Calu3 (cell line): ENCODE measurements around the gene C12orf75. TPM values are rescaled to one million over a fixed set of nuclear protein-coding genes. Genes with fewer than 3 reads are reported as not detected.
"Not testable (repeated sequence)": the region's sequence is repeated elsewhere in the genome, so short reads cannot be mapped to it uniquely, and the experiment has no call there.

Source experiments
- BruUV-seq: library from RNA; stranded (reverse); fragments of 400-500 nt; replicated peaks from 2 replicates; lab custom pipeline; 2021; lab: Mats Ljungman, UMichigan
- CTCF ChIA-PET: fragments of 300-600 bp; sonication (Branson Sonifier 250); formaldehyde crosslinking; loops from one replicate; lab custom pipeline; 2022; ENCODE audit warnings: antibody characterized with exemption; lab: Charles Lee
- DNase-seq: peaks from one replicate; pipeline ENCODE4 v3.0.0; 2022
- H3K27ac Mint-ChIP-seq: one replicate; pipeline ENCODE4 v1.8.0; 2022; ENCODE audit warnings: mixed read lengths; ENCODE audit not compliant: unreplicated experiment
- H3K27me3 Mint-ChIP-seq: one replicate; pipeline ENCODE4 v1.8.0; 2022; ENCODE audit warnings: mixed read lengths; ENCODE audit not compliant: unreplicated experiment
- H3K36me3 Mint-ChIP-seq: one replicate; pipeline ENCODE4 v1.8.0; 2022; ENCODE audit warnings: mild to moderate bottlenecking, moderate library complexity, mixed read lengths; ENCODE audit not compliant: insufficient read depth, unreplicated experiment
- H3K4me1 Mint-ChIP-seq: one replicate; pipeline ENCODE4 v1.8.0; 2022; ENCODE audit warnings: mild to moderate bottlenecking, low read depth, mixed read lengths; ENCODE audit not compliant: unreplicated experiment
- H3K4me3 Mint-ChIP-seq: one replicate; pipeline ENCODE4 v1.8.0; 2022; ENCODE audit warnings: mild to moderate bottlenecking, low read depth, moderate library complexity, mixed read lengths; ENCODE audit not compliant: unreplicated experiment
- H3K9me3 Mint-ChIP-seq: one replicate; pipeline ENCODE4 v1.8.0; 2022; ENCODE audit warnings: low read depth, mixed read lengths; ENCODE audit not compliant: unreplicated experiment
- intact Hi-C: fragments of 100-400 bp; cut with micrococcal nuclease; formaldehyde crosslinking; loops from one replicate; pipeline ENCODE4 v1.10.0; 2022; ENCODE audit not compliant: unreplicated experiment
- total RNA-seq: library from RNA; stranded (reverse); gene quantifications from 2 replicates; pipeline ENCODE4 v1.2.3, GENCODE V29; 2022
- TF ChIP-seq, protein P1 (sequence below): fragments of 200-600 bp; IDR thresholded peaks from one replicate; pipeline ENCODE4 v1.8.0; 2022; ENCODE audit warnings: antibody characterized with exemption; ENCODE audit not compliant: unreplicated experiment

The C12orf75 gene
- total RNA-seq, 1 experiment from 2014 or later: 363 TPM

DNA sequence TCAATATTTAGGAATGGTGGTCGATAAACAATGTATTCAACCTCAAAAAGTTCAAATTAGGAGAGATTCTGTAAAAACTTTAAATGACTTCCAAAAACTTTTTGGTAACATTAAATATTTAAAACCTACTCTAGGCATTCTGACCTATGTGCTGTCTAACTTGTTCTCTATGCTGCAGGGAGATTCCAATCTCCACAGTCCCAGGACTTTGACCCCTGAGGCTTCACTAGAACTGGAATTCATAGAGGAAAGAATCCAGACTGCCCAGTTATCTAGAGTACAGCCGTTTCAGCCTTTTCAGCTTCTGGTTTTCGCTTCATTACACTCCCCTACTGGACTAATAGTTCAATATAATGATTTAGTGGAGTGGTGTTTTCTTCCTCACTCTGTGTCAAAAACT, 21.1 kb upstream of the C12orf75 start:
- H3K27me3 Mint-ChIP-seq, BruUV-seq, H3K4me3 Mint-ChIP-seq, H3K9me3 Mint-ChIP-seq, H3K36me3 Mint-ChIP-seq, DNase-seq, intact Hi-C loops, H3K27ac Mint-ChIP-seq: not testable (repeated sequence)
- H3K4me1 Mint-ChIP-seq: peaks cover 40% of the 10 kb centered on the region
- CTCF ChIA-PET: interaction anchor here (1.2 kb wide), 1 partner anchor 9 kb away, joined by 3 read pairs; no protein-coding TSS in a partner anchor

DNA sequence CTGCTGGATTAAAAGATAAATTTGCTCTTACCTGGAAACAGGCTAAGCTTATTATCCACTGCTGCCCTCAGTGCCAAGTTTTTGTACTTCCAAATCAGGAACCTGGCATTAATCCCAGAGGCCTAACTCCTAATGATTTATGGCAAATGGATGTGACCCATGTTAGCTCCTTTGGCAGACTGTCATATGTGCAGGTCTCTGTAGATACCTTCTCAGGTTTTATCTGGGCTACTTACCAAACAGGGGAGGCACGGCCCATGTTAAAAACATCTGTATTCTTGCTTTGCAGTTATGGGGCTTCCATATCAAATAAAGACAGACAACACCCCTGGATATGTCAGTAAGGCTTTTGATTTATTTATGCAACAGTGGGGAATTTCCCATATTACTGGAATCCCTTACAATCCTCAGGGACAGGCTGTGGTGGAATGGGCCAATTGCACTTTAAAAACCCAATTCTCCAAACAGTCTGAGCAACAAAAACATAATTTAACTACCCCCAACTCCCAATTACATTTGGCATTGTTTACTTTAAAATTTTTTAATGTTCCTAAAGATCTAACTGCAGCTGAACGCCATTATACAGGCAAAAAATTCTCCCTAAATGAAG, 19.9 kb upstream of the C12orf75 start:
- H3K4me3 Mint-ChIP-seq, BruUV-seq, intact Hi-C loops, DNase-seq, H3K9me3 Mint-ChIP-seq, H3K27me3 Mint-ChIP-seq, H3K36me3 Mint-ChIP-seq, H3K27ac Mint-ChIP-seq: not testable (repeated sequence)
- CTCF ChIA-PET: interaction anchor here (1.2 kb wide), 1 partner anchor 8 kb away, joined by 3 read pairs; no protein-coding TSS in a partner anchor
- peaks cover 47% of the 10 kb centered on the region for H3K4me1 Mint-ChIP-seq

DNA sequence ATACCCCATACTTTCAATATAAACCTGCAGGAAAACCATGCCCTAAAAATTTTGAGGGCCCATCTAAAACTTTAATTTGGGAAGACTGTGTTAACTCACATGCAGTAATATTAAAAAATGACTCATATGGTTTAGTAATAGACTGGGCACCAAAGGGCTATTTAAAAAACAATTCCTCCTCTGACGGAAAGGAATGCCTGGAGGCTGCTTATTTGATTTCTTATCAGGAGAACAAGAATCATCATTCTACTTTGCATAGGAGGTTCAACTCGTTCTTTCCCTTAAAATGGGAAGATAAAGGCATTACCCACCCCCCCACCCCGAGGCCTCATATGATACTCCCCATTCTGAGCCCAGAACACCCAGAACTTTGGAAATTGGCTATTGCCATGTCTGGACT, 18.6 kb upstream of the C12orf75 start:
- DNase-seq, H3K27ac Mint-ChIP-seq, BruUV-seq, H3K9me3 Mint-ChIP-seq, intact Hi-C loops, H3K36me3 Mint-ChIP-seq, H3K27me3 Mint-ChIP-seq, CTCF ChIA-PET, H3K4me3 Mint-ChIP-seq: not testable (repeated sequence)
- peaks cover 61% of the 10 kb centered on the region for H3K4me1 Mint-ChIP-seq

DNA sequence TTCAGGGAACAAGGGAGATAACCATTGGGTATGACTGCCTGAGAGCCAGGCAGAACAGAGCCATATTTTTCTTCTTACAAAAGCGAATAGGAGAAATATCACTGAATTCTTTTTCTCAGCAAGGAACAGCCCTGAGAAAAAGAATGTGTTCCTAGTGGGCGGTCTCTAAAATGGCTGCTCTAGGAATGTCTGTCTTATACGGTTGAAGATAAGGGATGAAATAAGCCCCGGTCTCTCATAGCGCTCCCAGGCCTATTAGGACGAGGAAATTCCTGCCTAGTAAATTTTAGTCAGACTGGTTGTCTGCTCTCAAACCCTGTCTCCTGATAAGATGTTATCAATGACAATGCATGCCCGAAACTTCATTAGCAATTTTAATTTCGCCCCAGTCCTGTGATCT, 16.7 kb upstream of the C12orf75 start:
- Mint-ChIP-seq H3K36me3 (peaks cover 18% of the 10 kb centered on the region), H3K4me1 (peaks cover 79% of the 10 kb centered on the region)
- H3K27ac Mint-ChIP-seq, intact Hi-C loops, H3K9me3 Mint-ChIP-seq, H3K27me3 Mint-ChIP-seq, BruUV-seq, DNase-seq, H3K4me3 Mint-ChIP-seq, CTCF ChIA-PET: not testable (repeated sequence)

DNA sequence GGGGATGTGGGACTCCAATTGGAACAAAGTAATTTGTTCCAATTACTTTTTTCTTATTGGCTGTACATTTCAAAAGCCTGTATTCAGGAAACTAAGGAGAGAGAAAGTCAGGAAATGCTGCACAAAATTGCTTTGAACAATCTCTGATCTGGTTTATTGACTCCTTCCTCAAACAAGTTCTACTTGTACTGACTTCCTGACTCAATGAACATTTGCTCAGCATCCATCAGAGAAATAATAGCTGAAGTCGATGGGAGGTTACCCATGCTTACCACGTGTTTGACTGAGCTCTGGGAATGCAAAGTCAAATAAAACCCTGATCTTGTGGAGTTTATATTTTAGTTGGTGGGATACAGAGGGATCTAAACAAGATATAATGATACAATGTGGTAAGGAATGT, 15.4 kb upstream of the C12orf75 start:
- TF ChIP-seq, protein P1, sequence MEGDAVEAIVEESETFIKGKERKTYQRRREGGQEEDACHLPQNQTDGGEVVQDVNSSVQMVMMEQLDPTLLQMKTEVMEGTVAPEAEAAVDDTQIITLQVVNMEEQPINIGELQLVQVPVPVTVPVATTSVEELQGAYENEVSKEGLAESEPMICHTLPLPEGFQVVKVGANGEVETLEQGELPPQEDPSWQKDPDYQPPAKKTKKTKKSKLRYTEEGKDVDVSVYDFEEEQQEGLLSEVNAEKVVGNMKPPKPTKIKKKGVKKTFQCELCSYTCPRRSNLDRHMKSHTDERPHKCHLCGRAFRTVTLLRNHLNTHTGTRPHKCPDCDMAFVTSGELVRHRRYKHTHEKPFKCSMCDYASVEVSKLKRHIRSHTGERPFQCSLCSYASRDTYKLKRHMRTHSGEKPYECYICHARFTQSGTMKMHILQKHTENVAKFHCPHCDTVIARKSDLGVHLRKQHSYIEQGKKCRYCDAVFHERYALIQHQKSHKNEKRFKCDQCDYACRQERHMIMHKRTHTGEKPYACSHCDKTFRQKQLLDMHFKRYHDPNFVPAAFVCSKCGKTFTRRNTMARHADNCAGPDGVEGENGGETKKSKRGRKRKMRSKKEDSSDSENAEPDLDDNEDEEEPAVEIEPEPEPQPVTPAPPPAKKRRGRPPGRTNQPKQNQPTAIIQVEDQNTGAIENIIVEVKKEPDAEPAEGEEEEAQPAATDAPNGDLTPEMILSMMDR: no peak
- CTCF ChIA-PET: interaction anchor here (1.6 kb wide), 1 partner anchor 17 kb away, joined by 4 read pairs; no protein-coding TSS in a partner anchor
- H3K9me3 Mint-ChIP-seq: no peaks in the 10 kb centered on the region
- BruUV-seq: no TSS peak
- no peak overlapping the region for H3K4me3 Mint-ChIP-seq
- intact Hi-C loops: loop anchor here (5.0 kb wide), 1 partner anchor 78 kb away; the partner anchor contains the start of gene APPL2
- peaks cover 81% of the 10 kb centered on the region for H3K4me1 Mint-ChIP-seq
- no peak for DNase-seq
- H3K36me3 Mint-ChIP-seq: peaks cover 18% of the 10 kb centered on the region
- no peaks in the 10 kb centered on the region for H3K27me3 Mint-ChIP-seq
- H3K27ac Mint-ChIP-seq: peak overlapping the region; percentile 81

DNA sequence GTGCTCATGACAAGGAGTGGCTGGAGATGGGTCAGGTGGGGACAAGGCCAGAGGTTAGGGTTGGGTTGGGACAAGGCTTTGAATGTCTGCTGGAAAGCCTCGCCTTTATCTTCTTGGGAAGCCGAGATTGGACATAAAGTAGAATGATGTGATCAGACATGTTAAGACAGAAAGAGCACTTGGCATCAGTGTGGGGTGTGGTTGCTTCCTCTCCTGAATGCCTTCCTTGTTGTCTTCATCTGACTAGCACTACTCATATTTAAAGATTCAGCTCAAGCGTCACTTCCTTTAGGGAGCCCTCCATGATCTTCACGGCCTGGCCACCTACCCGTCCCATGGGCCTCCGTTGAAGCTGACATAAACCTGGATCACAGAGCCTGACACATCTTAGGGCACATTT, 14.8 kb upstream of the C12orf75 start:
- no TSS peak for BruUV-seq
- intact Hi-C loops: loop anchor here (5.0 kb wide), 1 partner anchor 78 kb away; the partner anchor contains the start of gene APPL2
- Mint-ChIP-seq H3K27me3 (no peaks in the 10 kb centered on the region), H3K27ac (peak overlapping the region; percentile 81), H3K36me3 (peaks cover 18% of the 10 kb centered on the region), H3K4me3 (no peak overlapping the region), H3K4me1 (peaks cover 75% of the 10 kb centered on the region), H3K9me3 (no peaks in the 10 kb centered on the region)
- DNase-seq: no peak
- CTCF ChIA-PET: interaction anchor here (1.1 to 1.6 kb wide), 2 partner anchors 17 to 22 kb away, joined by 3 to 4 read pairs; no protein-coding TSS in a partner anchor
- TF ChIP-seq, protein P1: no peak
